IPS-15b (cell line): ENCODE data around the gene EFNB2.

Experiments
- H3K27me3 ChIP-seq: one replicate; pipeline ENCODE4 v1.6.1; 2013; ENCODE audit warnings: low read length; ENCODE audit not compliant: control insufficient read depth, insufficient read depth
- H3K36me3 ChIP-seq: one replicate; pipeline ENCODE4 v1.6.1; 2013; ENCODE audit warnings: low read length; ENCODE audit not compliant: control insufficient read depth, insufficient read depth
- H3K4me1 ChIP-seq: one replicate; pipeline ENCODE4 v1.6.1; 2013; ENCODE audit warnings: mild to moderate bottlenecking, low read length; ENCODE audit not compliant: control insufficient read depth, insufficient read depth
- H3K4me3 ChIP-seq: one replicate; pipeline ENCODE4 v1.5.1; 2013; ENCODE audit warnings: low read depth, low read length
- H3K9ac ChIP-seq: one replicate; pipeline ENCODE4 v1.6.1; 2013; ENCODE audit warnings: low read depth, mild to moderate bottlenecking, low read length
- H3K9me3 ChIP-seq: one replicate; pipeline ENCODE4 v1.6.1; 2013; ENCODE audit warnings: mild to moderate bottlenecking, low read length; ENCODE audit not compliant: control insufficient read depth, insufficient read depth

Gene EFNB2

DNA sequence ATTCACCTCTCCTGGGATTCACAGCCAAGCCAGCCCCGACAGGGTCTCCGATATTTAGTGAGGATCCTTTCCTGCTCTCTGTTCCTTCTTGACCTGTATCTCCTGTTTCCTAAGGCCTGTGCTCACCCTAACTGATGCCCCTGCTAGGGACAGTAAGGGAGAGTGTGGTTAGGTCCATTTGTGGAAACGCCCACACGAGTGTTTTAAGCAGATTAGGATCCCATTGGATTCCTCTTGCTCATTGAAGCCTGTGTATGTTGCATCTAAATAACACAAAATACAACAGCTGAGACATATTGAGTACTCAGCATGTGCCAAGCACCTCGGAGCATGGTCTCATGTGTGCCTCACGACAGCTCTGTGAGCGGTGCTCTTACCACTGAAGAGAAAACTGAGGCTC is 64.9 kb downstream of the EFNB2 start:
- no peaks in the 10 kb centered on the region for H3K9me3 ChIP-seq
- H3K4me3 ChIP-seq, result no peak overlapping the region
- H3K9ac ChIP-seq, result no peak overlapping the region
- H3K27me3 ChIP-seq, result no peaks in the 10 kb centered on the region
- no peaks in the 10 kb centered on the region for H3K36me3 ChIP-seq
- peaks cover 7% of the 10 kb centered on the region for H3K4me1 ChIP-seq

- Histone ChIP-seq H3K9ac (no peak overlapping the region), H3K4me1 (peaks cover 7% of the 10 kb centered on the region), H3K4me3 (no peak overlapping the region), H3K9me3 (no peaks in the 10 kb centered on the region), H3K36me3 (no peaks in the 10 kb centered on the region), H3K27me3 (no peaks in the 10 kb centered on the region)
These were observed 66.5 kb downstream of the EFNB2 start for GRCh38 chr13:106468744-106469590.

DNA sequence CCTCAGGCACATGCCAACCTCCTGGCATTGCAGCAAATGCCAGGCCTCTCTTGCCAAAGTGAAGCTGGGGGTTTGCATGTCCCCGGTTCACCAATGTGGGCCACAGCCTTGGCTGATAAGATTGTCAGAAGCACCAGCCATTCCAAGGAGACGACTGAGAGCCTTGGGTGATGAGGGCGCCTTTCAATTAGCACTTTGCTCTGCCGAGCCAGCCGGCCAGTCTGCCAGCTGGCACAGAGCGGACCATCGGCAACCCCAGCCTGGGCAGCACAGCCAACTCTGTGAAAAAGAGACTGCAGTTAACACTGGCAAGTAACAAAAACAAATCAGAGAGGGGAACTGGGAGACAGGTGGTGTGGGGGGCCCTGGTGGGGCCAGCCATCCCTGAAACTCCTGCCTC is 67.3 kb downstream of the EFNB2 start:
- Histone ChIP-seq H3K27me3 (no peaks in the 10 kb centered on the region), H3K4me1 (peaks cover 7% of the 10 kb centered on the region), H3K4me3 (no peak overlapping the region), H3K9me3 (no peaks in the 10 kb centered on the region), H3K9ac (no peak overlapping the region), H3K36me3 (no peaks in the 10 kb centered on the region)

DNA sequence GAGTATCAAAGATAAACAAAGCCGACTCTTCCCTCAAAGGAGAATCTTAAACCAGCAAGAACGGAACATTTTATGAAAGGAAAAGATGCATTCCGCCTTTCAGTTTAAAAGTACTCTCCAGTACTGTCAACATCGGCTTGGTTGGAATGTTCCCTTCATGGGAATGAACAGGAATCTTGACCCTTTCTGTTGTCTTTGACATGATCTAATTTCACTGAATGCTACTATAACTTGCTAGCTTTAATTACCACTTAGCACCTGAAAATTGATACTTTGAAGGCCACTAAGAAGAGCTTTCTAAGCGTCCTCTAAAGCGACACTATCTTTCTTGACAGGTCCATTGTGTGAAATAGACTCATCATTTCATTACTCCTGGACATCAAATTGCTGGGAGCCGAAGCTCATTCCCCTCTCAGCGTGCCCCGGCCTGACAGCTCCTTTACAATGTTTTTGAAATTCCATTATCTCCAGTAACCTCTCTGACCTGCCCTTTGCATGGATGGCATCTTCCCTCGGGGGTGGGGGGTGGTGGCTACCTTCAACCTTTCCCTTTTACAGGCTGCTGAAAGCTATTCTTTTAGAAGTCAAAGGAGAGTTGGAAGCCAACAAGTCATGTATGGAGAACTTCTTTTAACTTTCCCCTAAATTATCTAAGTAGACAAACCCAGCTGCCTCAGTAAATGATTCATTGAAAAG is 67.9 kb downstream of the EFNB2 start:
- Histone ChIP-seq H3K9ac (no peak overlapping the region), H3K27me3 (no peaks in the 10 kb centered on the region), H3K9me3 (no peaks in the 10 kb centered on the region), H3K4me1 (peaks cover 5% of the 10 kb centered on the region), H3K36me3 (no peaks in the 10 kb centered on the region), H3K4me3 (no peak overlapping the region)

- Histone ChIP-seq H3K36me3 (no peaks in the 10 kb centered on the region), H3K27me3 (no peaks in the 10 kb centered on the region), H3K4me3 (no peak overlapping the region), H3K9ac (no peak overlapping the region), H3K4me1 (no peaks in the 10 kb centered on the region), H3K9me3 (no peaks in the 10 kb centered on the region)
These were observed 68.6 kb downstream of the EFNB2 start for GRCh38 chr13:106466691-106467426.

- no peaks in the 10 kb centered on the region for H3K9me3 ChIP-seq
- H3K27me3 ChIP-seq, result no peaks in the 10 kb centered on the region
- no peaks in the 10 kb centered on the region for H3K4me1 ChIP-seq
- H3K9ac ChIP-seq, result no peak overlapping the region
- H3K36me3 ChIP-seq, result no peaks in the 10 kb centered on the region
- H3K4me3 ChIP-seq, result no peak overlapping the region
These were observed 71.4 kb downstream of the EFNB2 start for GRCh38 chr13:106464076-106464475.

- Histone ChIP-seq H3K27me3 (no peaks in the 10 kb centered on the region), H3K4me1 (no peaks in the 10 kb centered on the region), H3K36me3 (no peaks in the 10 kb centered on the region), H3K4me3 (no peak overlapping the region), H3K9ac (no peak overlapping the region), H3K9me3 (no peaks in the 10 kb centered on the region)
These were observed 72.8 kb downstream of the EFNB2 start for GRCh38 chr13:106462710-106463109.

DNA sequence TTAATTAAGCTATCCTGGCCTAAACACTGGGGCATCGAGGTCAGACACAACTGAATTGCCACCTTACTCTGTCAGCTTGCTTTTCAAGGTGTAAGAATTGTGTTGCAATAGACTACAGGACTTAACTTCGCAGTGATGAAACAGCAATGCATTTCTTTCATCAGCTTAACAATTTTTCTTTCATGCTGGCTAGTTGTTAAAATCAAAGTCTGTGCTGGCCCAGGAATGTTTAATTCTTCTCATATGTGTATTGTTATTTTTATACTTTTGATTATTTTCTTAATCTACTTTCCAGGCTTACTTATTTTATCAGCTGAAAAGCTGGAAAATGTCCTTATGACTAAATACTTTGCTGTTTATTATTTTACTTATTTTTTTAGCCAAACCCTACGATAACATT is 79.7 kb downstream of the EFNB2 start:
- Histone ChIP-seq H3K9ac (no peak overlapping the region), H3K36me3 (no peaks in the 10 kb centered on the region), H3K4me1 (no peaks in the 10 kb centered on the region), H3K9me3 (no peaks in the 10 kb centered on the region), H3K4me3 (no peak overlapping the region), H3K27me3 (no peaks in the 10 kb centered on the region)

DNA sequence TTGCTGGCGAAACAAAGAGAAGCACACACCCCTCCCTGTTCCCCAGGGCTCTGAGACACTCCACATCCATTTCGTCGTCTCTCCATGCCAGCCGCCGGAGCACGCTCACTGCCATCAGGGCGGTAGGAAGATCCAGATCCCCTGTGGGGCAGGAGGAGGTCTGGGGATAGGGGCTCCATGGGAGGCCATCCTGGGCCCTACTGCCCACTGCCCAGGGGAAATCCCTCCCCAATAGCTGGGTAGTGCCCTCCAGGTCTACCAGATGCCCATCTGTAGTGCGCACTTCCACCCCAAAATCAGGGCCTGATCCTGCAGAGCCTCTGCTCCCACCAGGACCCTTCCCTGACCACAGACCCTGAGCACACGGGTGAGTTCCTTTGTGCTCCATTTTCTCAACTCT is 80.3 kb downstream of the EFNB2 start:
- Histone ChIP-seq H3K27me3 (no peaks in the 10 kb centered on the region), H3K9ac (no peak overlapping the region), H3K4me1 (no peaks in the 10 kb centered on the region), H3K4me3 (no peak overlapping the region), H3K36me3 (no peaks in the 10 kb centered on the region), H3K9me3 (no peaks in the 10 kb centered on the region)

- no peak overlapping the region for H3K4me3 ChIP-seq
- no peak overlapping the region for H3K9ac ChIP-seq
- no peaks in the 10 kb centered on the region for H3K9me3 ChIP-seq
- H3K27me3 ChIP-seq, result no peaks in the 10 kb centered on the region
- H3K4me1 ChIP-seq, result no peaks in the 10 kb centered on the region
- no peaks in the 10 kb centered on the region for H3K36me3 ChIP-seq
These were observed 82.4 kb downstream of the EFNB2 start for GRCh38 chr13:106453101-106453500.

DNA sequence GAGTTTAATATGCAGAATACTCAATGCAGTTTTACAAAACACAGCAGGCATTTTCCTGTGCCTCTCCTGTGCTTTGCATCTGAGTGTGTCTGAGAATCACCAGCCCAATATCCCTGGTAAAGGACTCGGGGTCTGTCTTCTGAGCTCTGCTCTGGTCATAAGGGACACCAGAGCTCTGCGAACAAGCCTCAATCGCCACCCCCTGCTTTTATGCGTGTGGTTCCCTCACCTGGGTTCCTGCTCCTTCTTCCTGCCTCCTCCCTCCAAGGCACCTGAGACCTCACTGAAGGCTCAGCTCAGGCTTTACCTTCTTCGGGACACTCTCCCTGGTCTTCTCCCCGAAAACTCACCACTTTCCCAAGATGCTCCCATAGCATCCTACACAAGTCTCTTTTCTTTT is 84.5 kb downstream of the EFNB2 start:
- Histone ChIP-seq H3K4me1 (peaks cover 2% of the 10 kb centered on the region), H3K36me3 (no peaks in the 10 kb centered on the region), H3K27me3 (no peaks in the 10 kb centered on the region), H3K4me3 (no peak overlapping the region), H3K9me3 (no peaks in the 10 kb centered on the region), H3K9ac (no peak overlapping the region)
